Measurements from ENCODE around the gene DDX51.
"Not testable (repeated sequence)": the region's sequence is repeated elsewhere in the genome, so short reads cannot be mapped to it uniquely, and the experiment has no call there.

DDX51 gene

DNA sequence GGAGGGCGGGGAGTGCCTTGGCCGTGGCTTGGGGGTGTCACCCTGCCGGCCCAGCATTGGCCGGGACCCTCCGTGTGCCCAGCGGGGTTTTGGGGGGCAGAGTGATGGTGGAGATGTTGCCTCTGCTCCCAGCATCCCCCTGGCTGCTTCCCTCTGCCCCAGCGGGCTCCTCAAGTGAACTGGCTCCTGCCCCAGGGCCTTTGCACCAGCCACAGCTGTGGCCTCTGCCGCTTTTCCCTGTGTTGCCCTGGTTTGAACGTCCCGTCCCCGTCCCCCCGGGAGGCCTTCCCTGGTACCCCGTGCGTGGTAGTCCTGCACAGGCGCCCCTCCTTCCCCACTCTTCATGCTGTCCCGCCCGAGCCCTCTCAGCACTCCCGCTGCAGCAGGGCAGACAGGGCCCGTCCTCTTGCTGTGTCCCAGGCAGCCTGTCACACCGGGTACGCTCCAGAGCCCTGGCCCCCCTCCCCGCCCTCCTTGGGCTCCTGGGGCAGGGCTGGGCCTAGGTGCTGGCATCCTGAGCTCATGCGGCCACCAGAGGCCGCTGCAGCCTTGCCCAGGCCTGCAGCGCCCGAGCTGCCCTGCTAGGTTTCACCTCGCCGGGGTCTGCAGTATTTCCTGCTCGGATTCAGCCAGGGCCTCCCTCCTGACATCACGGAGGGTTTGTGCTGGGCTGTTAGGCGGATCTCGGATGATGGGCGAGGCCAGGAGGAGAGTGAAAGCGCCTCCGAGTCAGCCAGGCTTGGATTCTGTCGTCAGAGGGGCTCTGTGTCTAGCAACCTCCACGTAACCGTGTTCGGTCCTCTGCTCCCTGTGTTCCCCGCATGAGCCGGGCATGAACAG is 9.6 kb upstream of the DDX51 start:
- peak; percentile 65 for DNase-seq (ENCODE audit: low read depth)

GRCh38 chr12:132152953-132153352 is 8.8 kb upstream of the DDX51 start:
- DNase-seq (ENCODE audit: low read depth), result no peak

DNA sequence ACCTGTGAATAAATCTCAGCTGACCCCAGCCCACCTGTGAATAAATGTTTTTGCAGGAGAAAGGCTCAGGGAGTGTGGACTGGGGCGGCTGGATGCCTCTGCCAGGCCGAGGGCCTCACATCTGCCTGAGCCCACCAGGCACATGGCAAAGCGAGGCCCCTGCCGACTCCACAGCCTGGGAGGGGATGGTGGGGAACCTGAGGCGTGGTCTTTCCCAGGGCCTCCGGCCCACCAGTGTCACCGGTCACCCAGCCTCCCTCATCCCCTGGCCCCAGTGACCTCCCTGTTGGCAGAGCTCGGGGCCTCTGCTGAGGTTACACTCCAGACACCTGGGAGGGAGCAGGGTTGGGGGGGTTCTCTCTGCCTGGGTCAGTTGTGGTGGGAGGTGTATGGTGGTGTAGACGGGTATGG is 8.3 kb upstream of the DDX51 start:
- DNase-seq (ENCODE audit: low read depth), result no peak

DNA sequence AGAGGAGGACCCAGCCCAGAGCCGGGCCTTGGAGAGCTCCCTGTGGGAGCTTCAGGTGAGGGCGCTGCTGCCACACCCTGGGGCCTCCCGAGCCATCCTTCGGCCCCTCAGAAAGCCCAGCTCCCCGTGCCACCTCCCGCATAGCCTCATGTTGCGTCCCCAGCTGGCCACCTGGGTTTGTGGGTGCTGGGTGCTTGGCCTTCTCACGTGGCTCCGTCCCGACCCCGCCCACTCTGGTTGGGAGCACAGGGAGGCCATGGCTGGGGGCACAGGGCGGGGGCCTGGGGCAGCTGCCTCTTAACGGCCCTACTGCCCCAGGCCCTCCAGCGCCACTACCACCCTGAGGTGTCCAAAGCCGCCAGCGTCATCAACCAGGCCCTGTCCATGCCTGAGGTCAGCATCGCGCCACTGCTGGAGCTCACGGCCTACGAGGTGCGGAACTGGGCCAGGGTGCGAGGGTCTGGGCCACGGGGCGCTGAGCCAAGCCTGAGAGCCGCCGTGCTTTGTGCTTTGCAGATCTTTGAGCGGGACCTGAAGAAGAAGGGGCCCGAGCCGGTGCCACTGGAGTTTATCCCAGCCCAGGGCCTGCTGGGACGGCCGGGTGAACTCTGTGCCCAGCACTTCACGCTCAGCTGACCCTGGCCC is 7.8 kb upstream of the DDX51 start:
- no peak for DNase-seq (ENCODE audit: low read depth)

DNA sequence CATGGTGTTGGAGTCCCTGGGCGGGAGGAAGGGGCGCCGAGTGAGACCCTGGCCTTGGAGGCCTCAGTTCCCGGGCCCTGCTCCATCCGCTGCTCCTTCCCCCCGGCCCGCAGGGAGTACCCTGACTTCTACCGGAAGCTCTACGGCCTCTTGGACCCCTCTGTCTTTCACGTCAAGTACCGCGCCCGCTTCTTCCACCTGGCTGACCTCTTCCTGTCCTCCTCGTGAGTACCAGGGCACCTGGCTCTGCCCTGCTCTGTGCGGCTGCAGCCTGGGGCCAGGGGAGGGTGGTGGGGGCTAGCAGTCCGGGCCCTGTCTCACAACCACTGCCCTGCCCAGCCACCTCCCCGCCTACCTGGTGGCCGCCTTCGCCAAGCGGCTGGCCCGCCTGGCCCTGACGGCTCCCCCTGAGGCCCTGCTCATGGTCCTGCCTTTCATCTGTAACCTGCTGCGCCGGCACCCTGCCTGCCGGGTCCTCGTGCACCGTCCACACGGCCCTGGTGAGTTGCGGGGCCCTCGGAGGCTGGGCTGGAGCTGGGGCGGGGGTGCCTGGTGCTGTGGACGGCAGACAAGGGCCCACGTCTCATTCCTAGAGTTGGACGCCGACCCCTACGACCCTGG is 7.1 kb upstream of the DDX51 start:
- DNase-seq (ENCODE audit: low read depth), result no peak

DNA sequence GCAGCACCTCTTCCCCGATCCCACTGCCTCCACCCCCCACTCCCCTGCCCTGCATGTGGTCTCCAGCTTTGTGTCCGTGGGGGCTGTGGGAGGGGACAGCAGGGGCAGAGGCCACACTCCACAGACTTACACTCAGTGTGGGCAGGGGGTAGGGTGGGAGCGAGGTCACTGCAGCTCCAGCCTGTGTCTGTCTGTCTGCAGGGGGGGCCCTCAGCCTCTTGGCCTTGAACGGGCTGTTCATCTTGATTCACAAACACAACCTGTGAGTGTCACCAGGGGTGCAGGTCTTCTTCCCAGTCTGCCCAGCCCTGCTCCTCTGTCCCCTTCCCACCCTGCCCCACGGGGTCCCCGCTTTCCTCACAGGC is 6.6 kb upstream of the DDX51 start:
- DNase-seq (ENCODE audit: low read depth), result no peak

GRCh38 chr12:132149526-132149925 is 5.4 kb upstream of the DDX51 start:
- not testable (repeated sequence) for DNase-seq (ENCODE audit: low read depth)

DNA sequence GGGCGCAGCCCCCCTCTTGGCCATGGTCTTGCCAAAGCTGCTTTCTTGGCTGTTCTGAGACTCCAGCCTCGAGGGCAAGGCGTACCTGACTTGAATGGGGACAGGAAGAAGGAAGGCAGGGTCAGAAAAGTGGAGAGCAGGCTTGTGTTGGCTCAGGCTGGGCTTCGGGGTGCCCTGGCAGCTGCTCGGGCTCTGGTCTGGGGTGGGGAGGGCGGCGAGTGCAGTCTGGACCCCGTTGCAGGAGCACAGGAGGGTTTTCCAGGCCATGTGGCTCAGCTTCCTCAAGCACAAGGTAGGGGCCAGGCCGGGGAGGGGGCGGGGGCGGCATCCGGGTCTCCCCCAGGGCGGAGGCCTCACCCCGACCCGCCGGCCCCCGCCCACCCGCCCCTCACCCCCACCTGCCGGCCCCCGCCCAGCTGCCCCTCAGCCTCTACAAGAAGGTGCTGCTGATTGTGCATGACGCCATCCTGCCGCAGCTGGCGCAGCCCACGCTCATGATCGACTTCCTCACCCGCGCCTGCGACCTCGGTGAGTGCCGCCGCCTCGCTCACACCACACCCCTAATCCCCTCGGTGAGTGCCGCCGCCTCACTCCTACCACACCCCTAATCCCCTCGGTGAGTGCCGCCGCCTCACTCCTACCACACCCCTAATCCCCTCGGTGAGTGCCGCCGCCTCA is 4.4 kb upstream of the DDX51 start:
- no peak for DNase-seq (ENCODE audit: low read depth)

GRCh38 chr12:132147423-132148367 is 3.6 kb upstream of the DDX51 start:
- no peak for DNase-seq (ENCODE audit: low read depth)

DNA sequence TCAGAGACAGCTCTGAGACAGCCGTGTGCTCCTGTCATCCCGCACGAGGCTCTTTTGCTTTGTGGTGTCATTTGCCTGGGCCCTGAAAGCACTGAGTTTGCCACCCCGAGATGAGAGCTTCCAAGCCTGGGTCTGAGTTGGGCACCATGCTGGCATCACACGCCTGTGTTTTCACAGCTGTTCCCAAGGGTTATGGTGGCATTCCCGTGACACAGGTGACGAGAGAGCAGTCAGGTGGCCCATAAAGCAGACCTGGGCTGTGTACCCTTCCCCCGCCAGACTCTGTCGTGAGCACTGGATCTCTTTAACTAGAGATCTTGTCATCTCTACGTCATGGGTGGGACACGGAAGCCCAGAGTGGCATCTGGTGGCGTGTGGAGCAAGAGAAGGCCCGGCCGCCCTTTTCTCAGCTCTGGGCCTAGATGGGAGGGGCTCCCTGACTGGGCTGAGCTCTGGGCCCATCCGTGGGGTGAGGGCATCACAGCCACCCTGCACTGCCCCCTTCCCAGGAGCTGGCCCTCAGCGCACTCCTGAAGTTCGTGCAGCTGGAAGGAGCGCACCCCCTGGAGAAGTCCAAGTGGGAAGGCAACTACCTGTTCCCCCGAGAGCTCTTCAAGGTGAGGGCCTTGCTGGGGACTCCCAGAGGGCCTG is 2.8 kb upstream of the DDX51 start:
- DNase-seq (ENCODE audit: low read depth), result no peak

GRCh38 chr12:132146098-132146497 is 2.0 kb upstream of the DDX51 start:
- DNase-seq (ENCODE audit: low read depth), result no peak

DNA sequence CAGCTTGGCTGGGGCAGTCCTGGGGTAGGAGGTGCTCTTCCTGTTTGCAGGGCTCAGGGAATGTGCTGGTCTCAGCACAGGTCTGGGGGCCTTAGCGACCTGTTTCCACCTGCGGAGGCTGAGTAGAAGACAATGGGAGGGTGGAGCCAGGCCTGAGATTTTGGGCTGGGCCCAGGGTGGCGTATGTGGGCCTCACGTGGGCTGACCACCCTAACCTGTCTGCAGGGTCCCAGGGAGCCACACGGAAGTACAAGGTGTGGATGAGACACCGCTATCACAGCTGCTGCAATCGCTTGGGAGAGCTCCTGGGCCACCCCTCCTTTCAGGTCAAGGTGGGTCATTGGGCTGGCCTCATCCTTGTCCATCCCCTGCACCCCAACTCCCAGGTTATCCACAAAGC is 1.2 kb upstream of the DDX51 start:
- no peak for DNase-seq (ENCODE audit: low read depth)

DNA sequence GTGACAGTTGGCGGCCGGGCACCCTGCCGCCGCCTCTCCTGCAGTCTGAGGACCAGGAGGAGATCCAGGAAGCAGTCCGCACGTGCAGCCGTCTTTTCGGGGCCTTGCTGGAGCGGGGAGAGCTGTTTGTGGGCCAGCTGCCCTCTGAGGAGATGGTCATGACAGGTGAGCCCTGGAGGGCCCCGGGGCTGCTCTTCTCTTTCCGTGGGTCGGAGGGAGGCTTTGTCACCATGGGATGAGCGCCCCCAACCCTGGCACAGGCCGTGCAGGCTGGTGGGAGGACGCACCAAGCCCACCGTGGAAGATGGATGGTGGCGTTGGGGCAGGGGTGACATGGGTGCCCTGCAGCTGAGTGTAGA is 670 bp upstream of the DDX51 start:
- no peak for DNase-seq (ENCODE audit: low read depth)

DNA sequence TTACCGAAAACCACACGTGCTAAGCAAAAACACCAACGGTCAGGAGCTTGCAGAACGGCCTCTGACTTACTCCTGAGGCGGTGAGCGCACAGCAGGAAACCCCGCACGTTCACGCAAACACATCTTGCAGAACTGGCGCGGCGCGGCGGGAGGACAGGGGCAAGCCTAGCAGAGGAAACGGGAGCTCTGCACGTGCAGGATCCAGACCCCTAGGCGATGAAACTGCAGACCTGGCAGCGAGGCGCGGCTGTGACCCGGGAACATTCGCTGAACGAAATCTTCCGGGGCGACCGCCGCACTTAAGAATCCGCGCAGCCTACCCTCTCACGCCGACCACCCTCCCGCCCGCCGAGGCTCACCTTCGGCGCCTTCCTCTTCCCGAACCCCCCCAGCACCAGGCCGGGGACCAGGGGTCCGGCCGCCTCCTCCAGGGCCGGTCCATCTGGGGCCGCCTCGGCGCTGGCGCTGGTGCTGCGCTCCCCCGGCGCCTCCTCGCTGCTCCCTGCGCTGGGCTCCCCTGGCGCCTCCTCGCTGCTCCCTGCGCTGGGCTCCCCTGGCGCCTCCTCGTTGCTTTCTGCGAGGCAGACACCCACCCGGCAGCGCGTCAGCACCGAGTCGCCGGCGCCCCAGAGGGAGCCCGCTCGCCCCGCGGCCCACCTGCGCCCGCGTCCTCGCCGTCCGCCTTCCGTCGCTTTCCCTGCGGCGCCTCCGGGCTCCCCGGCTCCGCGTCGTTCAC is 615 bp downstream of the DDX51 start:
- DNase-seq (ENCODE audit: low read depth), result no peak

GRCh38 chr12:132142679-132143335 is 1.3 kb downstream of the DDX51 start:
- no peak for DNase-seq (ENCODE audit: low read depth)

GRCh38 chr12:132141976-132142678 is 2.0 kb downstream of the DDX51 start:
- DNase-seq (ENCODE audit: low read depth), result no peak

DNA sequence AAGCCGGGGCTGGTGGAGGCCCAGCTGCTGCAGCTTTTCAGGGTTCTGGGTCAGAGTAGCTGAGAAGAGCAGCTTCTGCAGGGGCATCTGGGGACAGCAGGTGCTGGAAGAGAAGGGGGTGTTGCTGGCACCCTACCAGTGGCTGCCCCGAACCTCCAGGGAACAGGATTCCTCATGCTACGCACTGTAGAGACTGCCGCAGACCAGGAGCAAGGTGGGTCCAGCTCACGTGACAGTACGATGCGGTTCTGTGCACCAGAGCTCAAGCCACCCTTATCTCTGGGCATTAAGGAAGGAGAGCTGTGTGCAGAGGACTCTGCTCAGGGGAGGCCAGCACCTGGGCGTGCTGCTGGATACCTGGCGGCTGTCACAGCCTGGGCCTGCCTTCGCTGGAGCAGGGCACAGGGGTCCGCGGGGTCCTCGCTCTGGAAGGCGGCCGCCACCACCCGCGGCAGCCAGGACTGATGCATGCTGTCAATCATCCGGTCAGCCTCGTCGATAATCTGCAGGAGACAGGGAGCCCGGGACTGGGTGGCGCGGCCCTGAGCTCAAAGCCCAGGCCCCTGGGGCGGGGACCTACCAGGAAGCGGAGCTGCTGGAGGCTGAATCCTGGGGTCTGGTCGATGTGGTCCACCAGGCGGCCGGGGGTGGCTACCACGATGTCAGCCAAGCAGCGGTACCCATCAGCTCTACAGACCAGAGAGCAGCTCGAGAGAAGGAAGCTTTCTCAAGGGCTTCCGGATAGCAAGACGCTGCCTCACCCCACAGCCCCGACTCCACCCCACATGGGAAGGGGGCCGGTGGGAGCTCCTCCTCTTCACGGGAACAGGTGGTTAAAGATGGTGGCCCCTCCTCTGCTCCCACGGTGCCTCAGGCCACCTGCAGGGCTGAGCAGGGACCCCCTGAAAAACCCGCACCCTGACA is 2.9 kb downstream of the DDX51 start:
- no peak for DNase-seq (ENCODE audit: low read depth)

GRCh38 chr12:132140501-132140900 is 3.6 kb downstream of the DDX51 start:
- no peak for DNase-seq (ENCODE audit: low read depth)
